GM18505 (cell line): Measurements from ENCODE around the gene ACP3.

ENCODE experiments used
- ATAC-seq: cut with Tn5 transposase; IDR thresholded peaks from one replicate; pipeline ENCODE4 v1.9.1; 2021; ENCODE audit not compliant: unreplicated experiment
- POLR2A ChIP-seq: IDR thresholded peaks from 4 replicates; pipeline ENCODE4 v1.6.1; 2011; ENCODE audit warnings: borderline replicate concordance; ENCODE audit not compliant: insufficient read depth, insufficient read length; ENCODE audit errors: extremely low read depth

ACP3 gene, protein sequence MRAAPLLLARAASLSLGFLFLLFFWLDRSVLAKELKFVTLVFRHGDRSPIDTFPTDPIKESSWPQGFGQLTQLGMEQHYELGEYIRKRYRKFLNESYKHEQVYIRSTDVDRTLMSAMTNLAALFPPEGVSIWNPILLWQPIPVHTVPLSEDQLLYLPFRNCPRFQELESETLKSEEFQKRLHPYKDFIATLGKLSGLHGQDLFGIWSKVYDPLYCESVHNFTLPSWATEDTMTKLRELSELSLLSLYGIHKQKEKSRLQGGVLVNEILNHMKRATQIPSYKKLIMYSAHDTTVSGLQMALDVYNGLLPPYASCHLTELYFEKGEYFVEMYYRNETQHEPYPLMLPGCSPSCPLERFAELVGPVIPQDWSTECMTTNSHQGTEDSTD

DNA sequence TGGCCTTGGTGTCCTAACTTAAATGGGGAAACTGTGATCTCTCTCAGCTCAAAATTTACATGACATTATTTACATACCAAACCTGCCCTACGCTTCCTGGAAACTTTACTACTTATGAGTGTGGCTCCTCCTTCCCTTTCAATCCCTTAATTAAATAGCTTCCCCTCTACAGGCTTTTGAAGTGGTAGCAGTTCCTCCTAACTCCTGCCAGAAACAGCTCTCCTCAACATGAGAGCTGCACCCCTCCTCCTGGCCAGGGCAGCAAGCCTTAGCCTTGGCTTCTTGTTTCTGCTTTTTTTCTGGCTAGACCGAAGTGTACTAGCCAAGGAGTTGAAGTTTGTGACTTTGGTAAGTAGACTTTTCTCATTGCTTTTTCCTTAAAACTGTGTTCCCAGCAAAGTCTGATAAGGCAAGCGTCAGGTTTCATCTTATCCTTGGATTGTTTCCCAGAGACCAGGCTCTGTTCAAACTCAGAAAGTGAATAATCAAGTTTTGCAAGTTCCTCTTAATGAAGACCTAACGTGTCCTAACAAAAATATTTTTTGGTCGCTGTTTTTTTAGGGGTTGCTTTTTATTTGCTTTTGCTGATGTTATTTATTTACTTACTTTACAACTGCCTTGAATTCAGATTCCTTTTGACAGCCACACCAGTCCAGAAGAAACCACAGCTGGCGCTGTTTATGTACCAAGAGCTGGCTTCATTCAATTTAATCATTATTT is at the start of gene ACP3:
Gene ACP3, plus strand, starts transcription at position 179 of the 720 bp plus-strand sequence. Its CDS starts 50 bp downstream, at position 229.
- no peak for ATAC-seq
- TF ChIP-seq POLR2A = no peak

DNA sequence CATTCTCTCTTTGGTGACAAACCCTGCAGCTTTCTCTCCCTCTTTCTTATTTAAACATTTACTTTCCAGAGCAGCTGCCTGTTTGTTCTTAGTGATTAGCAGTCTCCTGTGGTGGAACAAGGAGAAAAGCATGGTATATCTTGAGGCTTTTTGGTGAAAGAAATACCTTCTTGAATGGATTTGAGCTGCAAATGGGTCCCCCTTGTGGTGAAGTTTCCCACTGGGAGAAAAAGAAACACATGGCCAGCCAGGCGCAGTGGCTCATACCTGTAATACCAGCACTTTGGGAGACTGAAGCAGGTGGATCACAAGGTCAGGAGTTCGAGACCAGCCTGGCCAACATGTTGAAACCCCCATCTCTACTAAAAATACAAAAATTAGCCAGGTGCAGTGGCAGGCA is 48.3 kb upstream of the ACP3 start:
- ATAC-seq = no peak
- no peak for TF ChIP-seq POLR2A

DNA sequence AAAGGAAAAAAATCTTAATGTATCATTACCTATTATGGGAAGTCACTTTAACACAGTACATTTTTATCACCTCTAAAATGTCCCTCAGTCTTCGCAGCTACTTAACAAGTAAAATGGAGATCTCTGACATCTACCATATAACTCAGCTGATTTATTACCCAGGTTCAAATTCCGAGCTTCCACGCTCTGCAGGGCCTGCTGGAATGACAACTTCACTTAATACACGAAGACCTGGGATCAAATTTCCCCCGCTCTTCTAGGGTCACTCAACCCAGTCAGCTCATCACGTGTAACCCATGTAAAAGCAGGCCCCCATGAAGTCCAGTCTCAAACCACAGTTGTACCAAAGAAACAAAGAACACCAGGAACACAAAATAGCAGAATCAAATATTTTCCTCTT is 44.2 kb upstream of the ACP3 start:
- TF ChIP-seq POLR2A = no peak
- ATAC-seq = no peak

DNA sequence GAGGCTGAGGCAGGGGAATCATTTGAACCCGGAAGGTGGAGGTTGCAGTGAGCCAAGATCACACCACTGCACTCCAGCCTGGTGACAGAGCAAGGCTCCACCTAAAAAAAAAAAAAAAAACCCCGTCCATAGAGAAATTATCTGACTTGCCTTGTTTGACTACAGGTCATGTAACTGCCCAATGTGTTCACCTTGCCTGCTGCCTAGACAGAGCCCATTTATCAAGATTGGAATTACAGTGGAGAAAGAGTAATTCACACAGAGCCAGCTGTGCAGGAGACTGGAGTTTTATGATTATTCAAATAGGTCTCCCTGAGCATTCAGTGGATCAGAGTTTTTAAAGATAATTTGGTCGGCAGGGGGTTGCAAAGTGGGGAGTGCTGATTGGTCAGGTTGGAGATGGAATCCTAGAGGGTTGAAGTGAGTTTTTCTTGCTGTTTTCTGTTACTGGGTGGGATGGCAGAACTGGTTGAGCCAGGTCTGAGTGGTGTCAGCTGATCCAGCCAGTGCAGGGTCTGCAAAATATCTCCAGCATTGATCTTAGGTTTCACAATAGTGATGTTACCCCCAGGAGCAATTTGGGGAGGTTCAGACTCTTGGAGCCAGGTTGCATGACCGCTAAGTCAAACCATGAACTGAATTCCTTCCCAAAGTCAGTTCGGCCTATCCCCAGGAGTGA is 40.8 kb upstream of the ACP3 start:
- TF ChIP-seq POLR2A = no peak
- ATAC-seq = no peak

DNA sequence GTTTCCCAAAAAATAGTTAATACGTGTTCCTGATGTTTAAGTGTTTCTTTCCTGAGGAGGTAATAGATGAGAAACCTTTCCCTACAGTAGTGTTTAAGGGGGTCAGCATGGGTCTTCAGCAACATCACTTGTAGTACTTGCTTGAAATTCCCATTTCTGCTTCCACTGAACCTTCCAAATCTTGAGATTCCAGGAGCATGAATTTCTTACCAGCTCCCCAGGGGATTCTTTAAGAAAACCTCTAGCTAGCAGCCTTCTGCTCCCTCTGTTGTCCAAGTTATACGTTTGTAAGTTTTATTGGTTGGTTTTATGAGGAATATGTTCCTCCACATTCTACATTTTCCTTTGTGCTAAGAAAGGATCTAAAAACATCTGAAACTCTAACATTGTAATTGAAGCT is 38.2 kb upstream of the ACP3 start:
- no peak for TF ChIP-seq POLR2A
- no peak for ATAC-seq

DNA sequence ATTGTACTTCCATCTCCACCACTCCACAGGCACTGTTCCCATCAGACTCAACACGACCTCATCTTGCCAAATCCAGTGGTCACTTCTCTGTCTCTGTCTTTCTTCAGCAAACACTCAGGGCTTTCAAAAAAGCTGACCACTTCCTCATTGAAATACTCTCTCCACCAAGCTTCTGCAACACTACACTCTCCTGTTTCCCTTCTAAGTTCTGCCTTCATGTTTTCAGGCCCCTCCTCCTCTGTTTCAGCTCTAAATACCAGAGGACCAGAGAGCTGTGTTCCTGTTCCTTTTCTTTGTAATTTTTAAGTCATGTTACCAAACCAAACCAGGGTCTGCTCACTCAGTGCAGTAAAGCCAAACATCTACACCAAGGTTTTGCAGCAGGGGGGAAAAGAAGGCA is 33.8 kb upstream of the ACP3 start:
- no peak for TF ChIP-seq POLR2A

DNA sequence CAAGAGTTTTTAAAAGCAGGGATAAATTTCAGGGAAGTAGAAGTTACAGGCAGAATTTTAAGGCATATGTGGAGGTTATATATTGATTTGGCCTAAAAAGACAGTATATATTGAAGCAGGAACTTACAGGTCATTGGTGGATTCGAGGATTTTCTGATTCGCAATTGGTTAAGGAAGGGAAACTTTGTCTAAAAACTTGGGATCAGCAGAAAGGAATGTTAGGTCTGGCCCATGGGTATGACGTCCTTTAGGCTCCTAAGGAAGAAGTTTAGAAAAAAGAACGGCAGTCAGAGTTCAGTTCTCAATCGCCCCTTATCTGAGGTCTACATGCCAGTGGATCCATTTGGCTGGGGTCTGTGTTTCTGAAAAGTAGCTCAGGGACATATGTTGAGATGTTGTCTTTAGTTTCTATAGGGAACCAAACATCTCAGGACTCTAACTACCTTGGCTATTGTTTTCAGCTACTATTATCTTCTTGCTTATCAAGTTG is 33.2 kb upstream of the ACP3 start:
- ATAC-seq = no peak
- TF ChIP-seq POLR2A = no peak

More for the DNA sequence above, 33.8 kb upstream of the ACP3 start:
- no peak for ATAC-seq

DNA sequence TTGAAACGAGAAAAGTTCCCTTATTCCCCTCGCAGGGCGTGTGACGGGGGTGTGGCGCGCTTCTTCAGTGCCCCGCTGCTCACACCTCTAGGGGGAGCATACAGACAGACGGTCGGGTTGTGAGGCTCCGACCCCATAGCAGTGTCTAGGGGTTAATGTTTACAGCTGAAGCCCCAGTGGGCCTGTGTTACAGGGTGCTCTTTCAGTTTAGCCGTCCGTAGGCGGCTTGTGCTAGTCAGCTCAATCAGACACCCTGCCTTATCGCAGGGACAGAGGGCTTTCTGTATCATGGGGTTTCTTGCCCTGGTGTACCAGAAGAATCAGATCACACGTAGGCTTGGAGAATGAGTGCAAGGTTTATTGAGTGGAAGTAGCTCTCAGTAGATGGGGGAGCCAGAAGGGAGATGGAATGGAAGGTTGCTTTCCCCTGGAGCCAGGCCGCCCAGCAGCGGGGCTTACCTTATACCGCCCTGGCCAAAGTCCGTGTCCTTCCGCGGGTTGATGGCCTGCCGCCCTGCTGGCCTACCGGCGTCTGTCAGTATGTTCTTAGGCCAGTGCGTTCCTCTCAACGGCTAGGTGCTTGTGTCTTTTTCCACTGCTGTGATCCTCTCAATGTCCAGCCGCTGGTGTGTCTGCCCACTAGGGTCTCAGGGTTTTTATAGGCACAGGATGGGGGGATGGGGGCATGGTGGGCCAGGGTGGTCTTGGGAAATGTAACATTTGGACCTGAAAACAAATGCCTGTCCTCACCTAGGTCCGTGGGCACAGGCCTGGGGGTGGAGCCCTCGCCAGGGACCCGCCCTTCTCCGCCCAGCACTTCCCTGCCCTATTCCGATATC is 32.2 kb upstream of the ACP3 start:
- no peak for TF ChIP-seq POLR2A
- no peak for ATAC-seq

DNA sequence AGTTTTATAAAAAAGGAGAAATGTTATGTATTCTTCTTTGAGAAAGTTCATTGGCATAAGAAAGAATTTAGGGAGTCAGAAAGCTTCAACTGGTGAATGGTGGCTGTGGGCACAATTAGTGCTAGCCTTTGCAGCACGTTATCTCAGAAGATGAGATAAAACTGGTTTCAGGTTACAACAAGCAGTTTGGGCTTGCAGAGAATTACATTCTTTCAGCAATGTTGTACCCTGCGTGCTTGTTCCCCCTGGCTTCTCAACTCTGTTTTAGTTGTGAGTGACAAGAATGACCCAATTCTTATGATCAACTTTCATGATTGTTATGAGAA is 31.6 kb upstream of the ACP3 start:
- ATAC-seq = no peak
- TF ChIP-seq POLR2A = no peak

DNA sequence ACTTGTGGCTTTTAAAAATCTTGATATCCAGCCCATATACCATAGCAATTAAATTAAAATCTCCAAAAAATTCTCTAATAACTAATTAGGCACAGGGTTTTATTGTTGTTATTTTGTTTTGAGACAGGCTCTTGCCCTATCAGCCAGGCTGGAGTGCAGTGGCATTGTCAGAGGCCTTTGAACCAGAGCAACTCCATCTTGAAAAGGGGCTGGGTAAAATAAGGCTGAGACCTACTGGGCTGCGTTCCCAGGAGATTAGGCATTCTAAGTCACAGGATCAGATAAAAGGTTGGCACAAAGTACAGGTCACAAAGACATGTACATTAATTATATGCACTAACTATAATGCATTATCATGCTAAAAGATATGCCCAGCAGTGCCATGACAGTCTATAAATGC is 31.2 kb upstream of the ACP3 start:
- ATAC-seq = no peak
- TF ChIP-seq POLR2A = no peak

DNA sequence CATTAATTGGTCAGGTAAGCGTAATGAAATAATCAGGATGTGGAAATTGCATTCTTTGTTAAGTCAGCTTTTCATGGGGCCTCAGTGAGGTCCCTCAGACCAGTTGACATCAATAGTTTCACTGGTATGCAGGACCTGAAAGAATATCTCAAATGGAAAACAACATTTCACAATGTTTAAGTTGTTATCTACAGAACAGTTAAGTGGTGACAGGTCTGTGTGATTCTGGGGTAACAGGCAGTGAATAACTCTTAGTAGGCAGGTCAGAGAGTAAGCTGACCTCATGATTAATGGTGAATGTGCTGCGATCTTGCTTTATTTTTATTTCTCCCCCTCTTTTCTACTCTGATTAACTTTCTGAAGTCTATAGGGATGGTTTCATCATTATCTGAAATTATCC is 28.9 kb upstream of the ACP3 start:
- no peak for ATAC-seq
- no peak for TF ChIP-seq POLR2A

DNA sequence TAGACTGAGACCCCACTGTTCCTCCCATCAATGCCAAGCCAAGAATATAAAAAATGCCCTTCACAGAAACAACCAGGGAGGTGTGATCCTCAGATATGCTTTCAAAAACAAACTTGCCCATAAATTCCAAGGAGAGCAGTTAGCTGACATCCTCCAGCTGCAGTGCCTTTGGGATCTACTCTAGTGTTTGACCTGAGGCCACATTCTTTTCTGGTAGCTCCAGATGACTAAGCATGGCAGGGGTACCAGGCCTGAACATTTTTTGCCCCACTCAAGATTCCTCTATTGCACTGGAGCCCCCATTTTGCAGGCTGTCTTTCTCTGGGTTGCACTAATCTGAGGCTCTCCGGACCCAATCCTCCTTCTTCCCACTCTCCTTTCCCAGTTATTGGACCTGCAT is 27.9 kb upstream of the ACP3 start:
- ATAC-seq = no peak
- no peak for TF ChIP-seq POLR2A

DNA sequence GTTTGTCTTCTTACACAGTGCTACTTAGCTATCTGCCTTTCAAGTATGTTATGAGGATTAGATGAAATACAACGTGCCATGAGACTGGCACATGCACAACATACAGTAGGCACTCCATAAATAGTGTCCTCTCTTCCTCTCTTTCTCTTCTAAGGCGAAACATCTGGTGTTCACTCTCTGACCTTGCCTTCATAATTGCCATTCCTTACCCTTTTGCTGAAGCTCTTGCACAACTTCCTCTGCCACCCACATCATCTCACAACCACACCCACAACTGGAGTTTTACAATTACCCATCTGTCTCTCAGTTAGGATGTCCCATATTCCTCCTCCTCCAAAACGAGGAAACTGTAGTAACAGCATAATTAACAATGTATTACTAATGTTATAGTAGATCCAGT is 26.4 kb upstream of the ACP3 start:
- no peak for ATAC-seq

More for the DNA sequence above, 26.4 kb upstream of the ACP3 start:
- TF ChIP-seq POLR2A = no peak
